Lung (tissue), 12 donors: ENCODE results near the gene RXRA. TPM values are rescaled to one million over a fixed set of nuclear protein-coding genes. Genes with fewer than 3 reads are reported as not detected.

Experiments used
- ATAC-seq: fragments of 200-7000 bp; cut with Tn5 transposase; one replicate; pipeline ENCODE4 v1.9.1; 2020; ENCODE audit warnings: moderate number of reproducible peaks; ENCODE audit not compliant: insufficient read depth, low FRiP score
- DNase-seq, 3 donors: peaks; one replicate each; pipeline ENCODE4 v3.0.0-alpha.2; 2013 to 2017
- H3K27ac ChIP-seq, 2 donors: one replicate each; pipeline ENCODE4 v1.5.1; 2013; ENCODE audit warnings: mild to moderate bottlenecking in 2 of 2, moderate library complexity in 2 of 2, control low read depth in 1 of 2, inconsistent platforms in 1 of 2, low read depth in 1 of 2, low read length in 1 of 2
- H3K27me3 ChIP-seq, 3 donors: one replicate each; pipeline ENCODE4 v1.5.1; 2013; ENCODE audit warnings: low read length in 2 of 3; ENCODE audit not compliant: control insufficient read depth in 3 of 3, insufficient read depth in 3 of 3
- H3K36me3 ChIP-seq, 4 donors: one replicate each; pipeline ENCODE4 v1.5.1; 2013; ENCODE audit warnings: low read length in 4 of 4, mild to moderate bottlenecking in 1 of 4, moderate library complexity in 1 of 4; ENCODE audit not compliant: control insufficient read depth in 4 of 4, insufficient read depth in 4 of 4
- H3K4me1 ChIP-seq, 5 donors: one replicate each; pipeline ENCODE4 v1.5.1; 2013; ENCODE audit warnings: low read length in 5 of 5, mild to moderate bottlenecking in 2 of 5, moderate library complexity in 1 of 5; ENCODE audit not compliant: control insufficient read depth in 5 of 5, insufficient read depth in 5 of 5
- H3K4me3 ChIP-seq: one replicate; pipeline ENCODE4 v1.5.1; 2013; ENCODE audit warnings: mild to moderate bottlenecking, control low read depth, moderate library complexity
- H3K9ac ChIP-seq, 2 donors: one replicate each; pipeline ENCODE4 v1.5.1; 2013; ENCODE audit warnings: low read length in 2 of 2, control low read depth in 1 of 2; ENCODE audit not compliant: insufficient read depth in 1 of 2
- H3K9me3 ChIP-seq, 4 donors: one replicate each; pipeline ENCODE4 v1.5.1; 2013; ENCODE audit warnings: low read length in 3 of 4, mild to moderate bottlenecking in 1 of 4, moderate library complexity in 1 of 4; ENCODE audit not compliant: control insufficient read depth in 4 of 4, insufficient read depth in 3 of 4
- CTCF ChIP-seq: IDR thresholded peaks from 2 replicates; pipeline ENCODE4 v1.5.1; 2012; ENCODE audit warnings: mild to moderate bottlenecking; ENCODE audit errors: control extremely low read depth, extremely low read depth
- WGBS, 2 donors: extraction: QIAGEN DNeasy Blood & Tissue Kit; methylation state at CpG; one replicate each; pipeline ENCODE4 v1.1.7; 2013; 5-methylcytosine and 5-hydroxymethylcytosine counted together
- polyA plus RNA-seq, 2 donors: library from polyadenylated mRNA; stranded (reverse); fragments of 200-250 nt; gene quantifications; one replicate each; pipeline ENCODE4 v1.2.1, GENCODE V29; 2013
- total RNA-seq, 2 donors: library from RNA; depleted of rRNA in 1 of 2; stranded (reverse); fragments of >200 nt in 1 of 2; gene quantifications; one replicate each; pipeline ENCODE4 v1.2.1, GENCODE V29; 2014 to 2021
- donor health status: control.
- donor health status: control.
- donor health status: Bipolar disorder and iron deficiency.
- donor health status: healthy.
- donor health status: DM: yes; HTN: yes; CAD: no.

RXRA gene
- total and polyA plus RNA-seq, 4 donors, result 24.2 to 85.2 (median 52.2) TPM

- Histone ChIP-seq H3K27ac (peak overlapping the region in 1 of 2 donors; percentile 58), H3K36me3 (no peaks in the 10 kb centered on the region), H3K27me3 (no peaks in the 10 kb centered on the region), H3K4me1 (peaks cover 23 to 85% (median 44%) of the 10 kb centered on the region in 5 donors), H3K9me3 (no peaks in the 10 kb centered on the region), H3K9ac (no peak overlapping the region), H3K4me3 (no peak overlapping the region)
- TF ChIP-seq CTCF, result no peak
- WGBS, 2 donors, result 26 to 40% methylated on average over 17 of the region's 17 CpGs
- DNase-seq, result no peak
- ATAC-seq, result no peak
Observed at GRCh38 chr9:134377976-134378375, 51.7 kb downstream of the RXRA start.

- H3K9ac ChIP-seq, result no peak overlapping the region
- WGBS, 2 donors, result 43 to 56% methylated on average over 11 of the region's 11 CpGs
- ATAC-seq (no peak), DNase-seq (peak; percentile 76 to 86 (median 80))
- no peak overlapping the region for H3K4me3 ChIP-seq
- peaks cover 25 to 81% (median 44%) of the 10 kb centered on the region in 5 donors for H3K4me1 ChIP-seq
- peak overlapping the region in 1 of 2 donors; percentile 58 for H3K27ac ChIP-seq
- no peak for TF ChIP-seq CTCF
- no peaks in the 10 kb centered on the region for H3K9me3 ChIP-seq
- no peaks in the 10 kb centered on the region for H3K36me3 ChIP-seq
- H3K27me3 ChIP-seq, result no peaks in the 10 kb centered on the region
Observed at GRCh38 chr9:134378901-134379338, 52.7 kb downstream of the RXRA start.

- no peak for ATAC-seq
- no peak for TF ChIP-seq CTCF
- no peak overlapping the region for H3K9ac ChIP-seq
Observed at GRCh38 chr9:134379831-134380365, 53.6 kb downstream of the RXRA start.

More at GRCh38 chr9:134379831-134380365, 53.6 kb downstream of the RXRA start:
- Histone ChIP-seq H3K36me3 (no peaks in the 10 kb centered on the region), H3K27me3 (no peaks in the 10 kb centered on the region), H3K4me1 (peaks cover 20 to 77% (median 45%) of the 10 kb centered on the region in 5 donors), H3K27ac (peak overlapping the region in 1 of 2 donors; percentile 58), H3K4me3 (no peak overlapping the region), H3K9me3 (no peaks in the 10 kb centered on the region)
- 83 to 91% methylated on average over 21 of the region's 21 CpGs for WGBS, 2 donors
- no peak for DNase-seq
